GM12873 (cell line): ENCODE data around the gene CDK16.

Source experiments
- CTCF ChIP-seq: IDR thresholded peaks from 2 replicates; pipeline ENCODE4 v1.5.1; 2012; ENCODE audit warnings: low read depth, mild to moderate bottlenecking, moderate library complexity, low read length, control low read depth; ENCODE audit not compliant: insufficient read depth; ENCODE audit errors: missing control alignments

The CDK16 gene

DNA sequence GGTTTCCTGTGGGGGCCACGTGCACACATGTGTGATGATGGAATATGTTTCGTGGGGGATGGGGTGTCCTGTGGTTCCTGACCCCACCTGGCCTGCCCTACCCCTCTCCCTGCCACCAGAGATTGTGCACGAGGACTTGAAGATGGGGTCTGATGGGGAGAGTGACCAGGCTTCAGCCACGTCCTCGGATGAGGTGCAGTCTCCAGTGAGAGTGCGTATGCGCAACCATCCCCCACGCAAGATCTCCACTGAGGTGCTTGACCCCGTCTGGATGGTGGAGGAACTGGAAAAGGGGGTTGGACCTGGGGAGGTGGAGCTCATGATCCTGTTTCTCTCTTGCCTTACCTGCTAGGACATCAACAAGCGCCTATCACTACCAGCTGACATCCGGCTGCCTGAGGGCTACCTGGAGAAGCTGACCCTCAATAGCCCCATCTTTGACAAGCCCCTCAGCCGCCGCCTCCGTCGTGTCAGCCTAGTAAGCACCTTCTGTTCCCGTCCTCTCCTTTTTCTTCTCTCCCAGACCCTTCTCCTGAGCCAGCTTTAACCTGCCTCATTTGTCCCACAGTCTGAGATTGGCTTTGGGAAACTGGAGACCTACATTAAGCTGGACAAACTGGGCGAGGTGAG lies 5.9 kb downstream of the CDK16 start:
- TF ChIP-seq CTCF: no peak

DNA sequence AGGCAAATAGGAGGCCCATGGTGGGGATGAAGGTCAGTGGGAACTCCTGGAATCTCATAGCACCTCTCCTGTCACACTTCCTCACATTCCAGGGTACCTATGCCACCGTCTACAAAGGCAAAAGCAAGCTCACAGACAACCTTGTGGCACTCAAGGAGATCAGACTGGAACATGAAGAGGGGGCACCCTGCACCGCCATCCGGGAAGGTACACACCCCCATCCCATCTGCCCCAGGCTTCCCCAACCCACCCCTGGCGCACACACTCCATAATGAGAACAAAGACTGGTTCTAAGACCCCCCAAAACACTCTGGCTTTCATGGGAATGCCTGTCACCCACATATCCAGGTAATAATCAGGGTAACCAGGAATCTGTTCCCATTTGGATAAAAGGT lies 6.4 kb downstream of the CDK16 start:
- no peak for TF ChIP-seq CTCF

GRCh38 chrX:47226071-47226470 lies 7.6 kb downstream of the CDK16 start:
- no peak for TF ChIP-seq CTCF

- TF ChIP-seq CTCF: no peak
Measured at GRCh38 chrX:47226531-47227333, 8.3 kb downstream of the CDK16 start.

DNA sequence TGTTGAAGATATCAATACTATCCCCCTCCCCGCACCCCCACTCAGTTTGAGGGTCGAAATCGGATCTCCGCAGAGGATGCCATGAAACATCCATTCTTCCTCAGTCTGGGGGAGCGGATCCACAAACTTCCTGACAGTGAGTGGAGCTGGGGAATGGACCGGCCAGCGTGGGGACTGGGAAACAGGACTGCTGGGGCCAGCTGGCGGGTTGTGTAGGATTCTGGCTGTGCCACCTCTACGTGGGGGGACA lies 8.8 kb downstream of the CDK16 start:
- no peak for TF ChIP-seq CTCF

GRCh38 chrX:47228550-47229270 lies 10.2 kb downstream of the CDK16 start:
- TF ChIP-seq CTCF: no peak

DNA sequence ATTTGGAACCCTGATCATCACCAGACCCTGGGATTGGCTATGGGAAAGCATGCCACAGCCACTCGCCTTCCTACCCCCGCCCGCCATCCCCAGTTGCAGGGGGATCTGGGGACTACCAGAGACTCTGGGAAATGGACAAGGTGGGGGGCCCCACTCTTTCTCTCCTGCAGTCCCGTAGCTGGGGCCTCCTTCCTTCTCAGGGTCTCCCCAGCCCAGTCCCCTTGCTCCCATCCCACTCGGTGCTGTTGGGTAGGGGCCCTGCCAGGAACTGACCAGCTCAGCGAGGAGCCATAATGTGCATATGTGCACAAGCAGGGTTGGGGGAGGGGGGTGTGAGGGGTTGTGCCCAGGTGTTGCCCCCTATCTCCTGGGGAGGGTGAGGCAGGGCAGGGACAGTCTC lies 10.9 kb downstream of the CDK16 start:
- no peak for TF ChIP-seq CTCF
